Mesenchymal stem cell (in vitro differentiated cells and primary cell): ENCODE data around the gene FAH.

Source experiments
- DNase-seq: peaks from one replicate; pipeline ENCODE4 v3.0.0-alpha.2; 2013
- H2AFZ ChIP-seq: one replicate; pipeline ENCODE4 v1.6.1; 2013; ENCODE audit warnings: low read depth, mild to moderate bottlenecking, control low read depth, inconsistent platforms, low read length, moderate library complexity
- H2AK5ac ChIP-seq: 2 replicates; pipeline ENCODE4 v1.6.1; 2013; ENCODE audit warnings: low read length, moderate library complexity, mild to moderate bottlenecking, inconsistent platforms; ENCODE audit not compliant: severe bottlenecking
- H2BK120ac ChIP-seq: one replicate; pipeline ENCODE4 v1.6.1; 2013; ENCODE audit warnings: low read depth, mild to moderate bottlenecking, inconsistent platforms, low read length, moderate library complexity
- H2BK12ac ChIP-seq, 2 experiments: one replicate each; pipeline ENCODE4 v1.6.1; 2013; ENCODE audit warnings: inconsistent platforms in 2 of 2, low read length in 2 of 2, mild to moderate bottlenecking in 2 of 2, moderate library complexity in 2 of 2, control low read depth in 1 of 2
- H2BK15ac ChIP-seq: one replicate; pipeline ENCODE4 v1.6.1; 2013; ENCODE audit warnings: mild to moderate bottlenecking, low read depth, inconsistent platforms; ENCODE audit not compliant: poor library complexity, severe bottlenecking
- H2BK5ac ChIP-seq: 2 replicates; pipeline ENCODE4 v1.6.1; 2013; ENCODE audit warnings: low read depth, mild to moderate bottlenecking, low read length, control low read depth, inconsistent platforms; ENCODE audit not compliant: poor library complexity, severe bottlenecking
- H3K14ac ChIP-seq, 2 experiments: one replicate each; pipeline ENCODE4 v1.6.1; 2013; ENCODE audit warnings: inconsistent platforms in 2 of 2, low read length in 2 of 2, control low read depth in 1 of 2, mild to moderate bottlenecking in 1 of 2, moderate library complexity in 1 of 2
- H3K18ac ChIP-seq, 2 experiments: one replicate each; pipeline ENCODE4 v1.6.1; 2013; ENCODE audit warnings: inconsistent platforms in 2 of 2, low read length in 2 of 2, control low read depth in 1 of 2, low read depth in 1 of 2, mild to moderate bottlenecking in 1 of 2
- H3K23ac ChIP-seq, 2 experiments: one replicate each; pipeline ENCODE4 v1.6.1; 2013; ENCODE audit warnings: inconsistent platforms in 2 of 2, low read length in 2 of 2, mild to moderate bottlenecking in 2 of 2, moderate library complexity in 2 of 2, control low read depth in 1 of 2
- H3K27ac ChIP-seq: 2 replicates; pipeline ENCODE4 v1.5.1; 2013; ENCODE audit warnings: mild to moderate bottlenecking, moderate library complexity, low read length, control low read depth, inconsistent platforms; ENCODE audit not compliant: poor library complexity, severe bottlenecking
- H3K27me3 ChIP-seq, 2 experiments: 2 replicates each; pipeline versions ENCODE4 v1.6.1 to v1.7.0; 2013; ENCODE audit warnings: low read length in 2 of 2, mild to moderate bottlenecking in 2 of 2, moderate library complexity in 2 of 2, control low read depth in 1 of 2, inconsistent platforms in 1 of 2; ENCODE audit not compliant: control insufficient read depth in 1 of 2, insufficient read depth in 1 of 2
- H3K36me3 ChIP-seq, 2 experiments: 2 replicates each; pipeline versions ENCODE4 v1.6.1 to v1.7.0; 2013; ENCODE audit warnings: low read length in 2 of 2, control low read depth in 1 of 2, inconsistent platforms in 1 of 2, low read depth in 1 of 2, mild to moderate bottlenecking in 1 of 2; ENCODE audit not compliant: insufficient read depth in 2 of 2, control insufficient read depth in 1 of 2
- H3K4ac ChIP-seq, 2 experiments: one replicate each; pipeline ENCODE4 v1.6.1; 2013; ENCODE audit warnings: inconsistent platforms in 2 of 2, low read length in 2 of 2, mild to moderate bottlenecking in 2 of 2, moderate library complexity in 2 of 2, control low read depth in 1 of 2, low read depth in 1 of 2
- H3K4me1 ChIP-seq: 2 replicates; pipeline ENCODE4 v1.6.1; 2013; ENCODE audit warnings: low read depth, low read length, control low read depth; ENCODE audit not compliant: control insufficient read depth, insufficient read depth
- H3K4me2 ChIP-seq: 2 replicates; pipeline ENCODE4 v1.6.1; 2013; ENCODE audit warnings: low read length, mild to moderate bottlenecking, inconsistent platforms; ENCODE audit not compliant: poor library complexity, severe bottlenecking
- H3K4me3 ChIP-seq, 2 experiments: 2 replicates each; pipeline versions ENCODE4 v1.5.1 to v1.7.0; 2013; ENCODE audit warnings: low read length in 2 of 2, mild to moderate bottlenecking in 2 of 2, control low read depth in 1 of 2, low read depth in 1 of 2; ENCODE audit not compliant: insufficient read depth in 1 of 2
- H3K79me1 ChIP-seq: replicated peaks from 2 replicates; pipeline ENCODE4 v1.6.1; 2013; ENCODE audit warnings: mild to moderate bottlenecking, control low read depth, low read length, inconsistent platforms; ENCODE audit not compliant: poor library complexity, severe bottlenecking
- H3K9ac ChIP-seq: 2 replicates; pipeline ENCODE4 v1.7.0; 2013; ENCODE audit warnings: mild to moderate bottlenecking, low read length, moderate library complexity
- H3K9me3 ChIP-seq: 2 replicates; pipeline ENCODE4 v1.7.0; 2013; ENCODE audit warnings: mild to moderate bottlenecking, low read length; ENCODE audit not compliant: control insufficient read depth
- H4K8ac ChIP-seq: one replicate; pipeline ENCODE4 v1.6.1; 2013; ENCODE audit warnings: inconsistent platforms, mild to moderate bottlenecking, low read length, moderate library complexity
- H4K91ac ChIP-seq: one replicate; pipeline ENCODE4 v1.6.1; 2013; ENCODE audit warnings: mild to moderate bottlenecking, low read length, inconsistent platforms
- WGBS: methylation state at CpG from one replicate; pipeline ENCODE4 v1.1.7; 2013; ENCODE audit warnings: mixed read lengths; 5-methylcytosine and 5-hydroxymethylcytosine counted together

FAH gene

GRCh38 chr15:80219955-80220354 lies 67.2 kb downstream of the FAH start:
- H3K27ac ChIP-seq, result no peak overlapping the region
- H3K18ac ChIP-seq, result no peak overlapping the region
- H3K27me3 ChIP-seq, result peaks cover 0 to 9% of the 10 kb centered on the region in 2 experiments
- no peak overlapping the region for H3K4me3 ChIP-seq
- H3K36me3 ChIP-seq, result no peaks in the 10 kb centered on the region
- no peak overlapping the region for H4K91ac ChIP-seq
- no peak overlapping the region for H2AK5ac ChIP-seq
- H3K23ac ChIP-seq, result no peak overlapping the region
- H3K4ac ChIP-seq, result no peak overlapping the region
- no peak overlapping the region for H2BK5ac ChIP-seq
- H3K9ac ChIP-seq, result no peak overlapping the region
- H2AFZ ChIP-seq, result no peak overlapping the region
- no peak overlapping the region for H2BK15ac ChIP-seq
- no peaks in the 10 kb centered on the region for H3K4me1 ChIP-seq
- no peaks in the 10 kb centered on the region for H3K9me3 ChIP-seq
- no peak overlapping the region for H3K14ac ChIP-seq
- no CpG with 5 or more reads among the region's 2 CpGs for WGBS
- no peak overlapping the region for H4K8ac ChIP-seq
- H2BK12ac ChIP-seq, result no peak overlapping the region
- H3K4me2 ChIP-seq, result no peak overlapping the region
- no peak overlapping the region for H2BK120ac ChIP-seq
- DNase-seq, result no peak
- no peaks in the 10 kb centered on the region for H3K79me1 ChIP-seq

GRCh38 chr15:80228959-80229610 lies 76.3 kb downstream of the FAH start:
- Histone ChIP-seq H3K27ac (no peak overlapping the region), H3K14ac (no peak overlapping the region), H3K9me3 (peaks cover 7% of the 10 kb centered on the region), H3K4me3 (no peak overlapping the region), H2BK5ac (no peak overlapping the region), H3K18ac (no peak overlapping the region), H4K91ac (no peak overlapping the region), H3K4ac (no peak overlapping the region), H2AFZ (no peak overlapping the region), H2BK120ac (no peak overlapping the region), H3K4me2 (no peak overlapping the region), H3K36me3 (no peaks in the 10 kb centered on the region), H3K9ac (no peak overlapping the region), H2AK5ac (no peak overlapping the region), H4K8ac (no peak overlapping the region), H3K4me1 (no peaks in the 10 kb centered on the region), H2BK12ac (no peak overlapping the region), H3K79me1 (no peaks in the 10 kb centered on the region), H2BK15ac (no peak overlapping the region), H3K27me3 (peaks cover 11 to 57% of the 10 kb centered on the region in 2 experiments), H3K23ac (no peak overlapping the region)
- peak; percentile 4 for DNase-seq
- WGBS, result 73% methylated on average over 6 of the region's 7 CpGs

GRCh38 chr15:80231371-80231770 lies 78.6 kb downstream of the FAH start:
- Histone ChIP-seq H3K79me1 (no peaks in the 10 kb centered on the region), H2AK5ac (no peak overlapping the region), H4K91ac (no peak overlapping the region), H3K9ac (no peak overlapping the region), H2BK120ac (no peak overlapping the region), H3K4ac (no peak overlapping the region), H3K4me2 (no peak overlapping the region), H2BK5ac (no peak overlapping the region), H4K8ac (no peak overlapping the region), H2AFZ (no peak overlapping the region), H3K27ac (no peak overlapping the region), H3K23ac (no peak overlapping the region), H3K14ac (no peak overlapping the region), H3K27me3 (peaks cover 15 to 72% of the 10 kb centered on the region in 2 experiments), H3K36me3 (no peaks in the 10 kb centered on the region), H2BK12ac (no peak overlapping the region), H3K18ac (no peak overlapping the region), H3K9me3 (no peaks in the 10 kb centered on the region), H2BK15ac (no peak overlapping the region), H3K4me1 (no peaks in the 10 kb centered on the region), H3K4me3 (no peak overlapping the region)
- no peak for DNase-seq
- WGBS, result 59% methylated on average over 2 of the region's 2 CpGs

GRCh38 chr15:80233581-80233980 lies 80.8 kb downstream of the FAH start:
- 71% methylated on average over 9 of the region's 9 CpGs for WGBS
- Histone ChIP-seq H2BK120ac (no peak overlapping the region), H4K8ac (no peak overlapping the region), H3K9ac (no peak overlapping the region), H2BK5ac (no peak overlapping the region), H2AK5ac (no peak overlapping the region), H3K36me3 (no peaks in the 10 kb centered on the region), H2BK15ac (no peak overlapping the region), H3K18ac (no peak overlapping the region), H3K4me3 (no peak overlapping the region), H3K14ac (no peak overlapping the region), H2AFZ (no peak overlapping the region), H3K9me3 (no peaks in the 10 kb centered on the region), H3K27me3 (peaks cover 13 to 58% of the 10 kb centered on the region in 2 experiments), H4K91ac (no peak overlapping the region), H3K23ac (no peak overlapping the region), H3K79me1 (no peaks in the 10 kb centered on the region), H2BK12ac (no peak overlapping the region), H3K27ac (no peak overlapping the region), H3K4me2 (no peak overlapping the region), H3K4ac (no peak overlapping the region), H3K4me1 (no peaks in the 10 kb centered on the region)
- no peak for DNase-seq
